DLD1 (cell line): ENCODE results near the gene GARIN5B.

Experiments
- in situ Hi-C: cut with HindIII; loops from 2 replicates; pipeline ENCODE4 v1.10.0; 2017; ENCODE audit warnings: low sequenced_read_pairs

GARIN5B gene

GRCh38 chr19:55372316-55373081, 9.4 kb upstream of the GARIN5B start:
- in situ Hi-C loops: no loop called here

- in situ Hi-C loops: no loop called here
These were observed 7.4 kb upstream of the GARIN5B start, which contains the start of gene IL11 for GRCh38 chr19:55370305-55370988. Gene IL11 (minus strand): TSS chr19:55370463. CDS start chr19:55370310, 153 bp downstream.

- in situ Hi-C loops: no loop called here
These were observed 6.7 kb upstream of the GARIN5B start for GRCh38 chr19:55369653-55370304.

GRCh38 chr19:55368701-55369563, 5.9 kb upstream of the GARIN5B start:
- in situ Hi-C loops: no loop called here

- in situ Hi-C loops: no loop called here
These were observed 5.0 kb upstream of the GARIN5B start for GRCh38 chr19:55368106-55368505.

GRCh38 chr19:55366790-55367189, 3.7 kb upstream of the GARIN5B start:
- in situ Hi-C loops: no loop called here

DNA sequence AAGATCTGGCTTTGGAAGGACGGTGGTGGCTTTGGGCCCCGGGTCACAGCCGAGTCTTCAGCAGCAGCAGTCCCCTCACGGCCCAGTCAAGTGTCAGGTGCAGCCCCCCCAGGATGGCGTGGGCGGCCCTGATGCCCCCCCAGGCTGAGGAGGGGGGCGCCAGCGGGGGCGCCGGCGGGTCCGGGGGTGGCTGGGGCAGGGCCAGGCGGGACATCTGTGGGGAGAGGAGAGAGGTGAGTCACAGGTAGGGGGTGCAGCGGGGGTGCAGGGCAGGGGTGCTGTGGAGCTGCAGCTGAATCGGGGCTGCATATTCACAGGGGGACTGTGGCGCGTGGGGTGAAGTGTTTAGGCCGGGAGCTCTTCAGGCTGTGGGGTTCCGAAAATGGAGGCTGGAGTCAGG, 2.9 kb upstream of the GARIN5B start:
- in situ Hi-C loops: no loop called here

DNA sequence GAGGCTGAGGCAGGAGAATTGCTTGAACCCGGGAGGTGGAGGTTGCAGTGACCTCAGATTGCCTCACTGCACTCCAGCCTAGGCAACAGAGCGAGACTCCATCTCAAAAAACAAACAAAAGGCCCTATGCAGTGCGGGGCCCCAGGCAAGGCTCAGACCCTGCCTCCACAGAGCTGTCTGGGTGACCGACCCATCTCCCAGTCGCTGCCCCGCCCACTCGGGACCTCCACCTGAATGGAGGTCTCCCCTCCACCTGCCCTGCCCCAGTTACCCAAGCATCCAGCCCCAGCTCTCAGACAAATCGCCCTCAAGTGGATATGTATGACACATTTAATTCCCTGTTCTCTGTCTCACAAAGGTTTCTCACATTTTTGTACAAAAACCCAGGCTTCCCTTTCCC, 2.2 kb upstream of the GARIN5B start:
- in situ Hi-C loops: no loop called here

DNA sequence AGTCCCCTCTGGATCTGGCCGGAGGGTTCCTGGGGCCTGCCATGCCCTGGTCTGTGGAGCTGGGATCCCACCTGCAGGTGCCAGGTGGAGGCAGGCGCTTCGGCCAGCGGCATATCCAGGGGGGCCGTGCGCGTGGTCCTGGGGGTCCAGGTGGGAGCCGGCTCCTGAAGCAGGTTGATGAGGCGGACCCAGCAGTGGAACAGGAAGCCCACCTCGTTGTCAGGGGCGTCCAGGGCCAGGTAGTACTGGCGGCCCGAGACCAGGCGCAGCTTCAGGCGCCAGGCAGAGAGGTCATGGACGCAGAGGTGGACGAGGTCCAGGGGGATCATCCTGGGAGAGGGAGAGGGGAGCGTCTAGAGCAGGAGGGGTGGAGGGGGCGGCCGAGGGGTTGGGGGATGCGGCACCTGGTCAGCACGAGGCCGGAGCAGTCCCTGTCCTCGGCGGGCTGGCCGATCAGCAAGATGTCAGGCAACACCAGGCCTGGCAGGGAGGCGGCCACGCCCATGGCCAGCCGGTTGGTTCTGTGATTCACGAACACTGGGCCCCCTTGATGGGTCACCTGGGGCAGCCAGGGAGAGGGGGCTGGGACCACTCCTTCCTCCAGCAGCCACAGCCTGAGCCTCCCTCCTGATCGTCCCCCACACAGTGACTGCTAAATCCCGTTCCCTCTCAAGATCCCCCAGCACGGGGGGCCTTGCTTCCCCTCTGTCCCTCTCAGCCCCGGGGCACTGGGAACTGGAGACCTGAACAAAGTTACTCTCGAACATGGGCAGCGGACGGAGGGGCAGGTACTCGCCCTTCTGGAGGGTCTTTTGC, 678 bp downstream of the GARIN5B start:
- in situ Hi-C loops: no loop called here

DNA sequence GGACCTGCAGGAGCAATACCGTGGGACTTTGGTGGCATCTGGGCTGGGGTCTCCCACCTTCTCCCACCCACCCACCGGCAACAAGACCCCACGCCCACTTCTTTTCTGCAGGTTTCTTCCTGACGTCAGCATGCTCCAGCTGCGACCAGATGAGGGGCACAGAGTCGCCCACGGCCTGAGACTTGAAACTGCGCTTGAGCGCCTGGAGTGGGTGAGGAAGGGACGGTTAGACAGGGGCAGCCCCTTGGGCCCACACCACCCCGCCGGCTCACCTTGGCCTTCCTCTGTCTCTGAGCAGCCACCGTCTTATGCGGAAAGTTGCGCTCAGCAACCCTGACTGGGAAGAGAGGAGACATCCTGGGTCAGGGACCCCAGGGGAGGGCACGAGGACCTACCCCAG, 2.2 kb downstream of the GARIN5B start:
- in situ Hi-C loops: no loop called here

DNA sequence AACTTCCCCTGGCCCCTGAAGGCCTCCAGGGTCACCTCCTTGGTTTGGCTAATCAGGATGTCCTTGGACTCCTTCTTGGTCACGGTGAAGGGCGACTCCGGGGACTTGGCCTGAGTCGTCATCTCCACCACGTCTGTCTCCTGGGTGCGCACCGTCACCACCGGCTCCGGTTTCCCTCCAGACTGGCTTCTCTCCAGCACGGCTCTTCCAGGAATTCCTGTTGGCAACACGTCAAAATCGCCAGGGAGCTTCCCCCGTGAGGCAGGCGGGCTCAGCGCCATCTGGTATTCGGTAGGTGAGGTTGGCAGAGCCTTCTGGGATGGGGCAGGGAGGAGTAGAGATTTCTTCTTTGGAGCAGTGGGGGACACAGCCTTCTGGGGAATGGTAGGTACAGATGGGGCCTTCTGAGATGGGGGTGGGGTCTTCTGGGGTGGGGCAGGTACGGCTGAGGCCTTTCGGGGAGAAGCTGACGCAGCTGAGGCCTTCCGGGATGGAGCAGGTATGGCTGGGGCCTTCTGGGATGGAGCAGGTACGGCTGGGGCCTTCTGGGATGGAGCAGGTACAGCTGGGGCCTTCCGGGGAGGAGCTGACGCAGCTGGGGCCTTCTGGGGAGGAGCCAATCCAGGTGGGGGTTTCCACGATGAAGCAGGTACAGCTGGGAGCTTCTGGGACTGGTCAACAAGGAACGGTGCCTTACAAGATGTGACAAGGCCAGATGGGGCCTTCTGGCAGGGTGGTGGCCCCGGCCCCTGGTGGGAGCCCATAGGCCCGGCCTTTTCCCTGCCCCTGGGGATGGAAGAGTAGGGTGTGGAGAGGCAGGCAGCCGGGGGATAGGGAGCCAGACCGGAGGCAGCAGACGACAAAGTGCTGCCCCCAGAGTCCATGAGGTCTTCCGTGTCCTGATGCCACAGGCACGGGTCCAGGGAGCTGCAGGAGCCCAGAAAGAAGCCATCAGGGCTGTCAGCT, 3.8 kb downstream of the GARIN5B start:
- in situ Hi-C loops: loop anchor here (10.0 kb wide), 1 partner anchor 144 kb away; no protein-coding TSS in a partner anchor

DNA sequence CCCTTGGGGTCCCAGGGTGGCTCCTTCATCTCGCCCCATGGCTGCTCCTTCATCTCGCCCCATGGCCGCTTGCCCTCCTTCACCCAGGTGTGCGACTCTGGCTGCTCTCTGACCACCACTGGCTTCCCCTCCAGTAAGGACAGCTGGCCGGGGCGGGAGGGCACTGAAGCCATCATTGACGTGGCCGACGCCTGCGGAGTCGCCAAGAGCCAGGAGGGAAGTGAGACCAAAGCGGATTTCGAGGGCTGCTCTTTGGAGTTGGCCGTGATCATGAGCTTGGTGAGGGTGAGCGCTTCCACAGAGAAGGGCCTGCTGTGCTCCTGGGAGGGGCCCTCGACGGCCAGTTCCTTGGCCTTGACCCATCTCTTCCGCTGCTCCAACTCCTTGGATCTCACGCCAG, 4.6 kb downstream of the GARIN5B start:
- in situ Hi-C loops: loop anchor here (10.0 kb wide), 1 partner anchor 144 kb away; no protein-coding TSS in a partner anchor

DNA sequence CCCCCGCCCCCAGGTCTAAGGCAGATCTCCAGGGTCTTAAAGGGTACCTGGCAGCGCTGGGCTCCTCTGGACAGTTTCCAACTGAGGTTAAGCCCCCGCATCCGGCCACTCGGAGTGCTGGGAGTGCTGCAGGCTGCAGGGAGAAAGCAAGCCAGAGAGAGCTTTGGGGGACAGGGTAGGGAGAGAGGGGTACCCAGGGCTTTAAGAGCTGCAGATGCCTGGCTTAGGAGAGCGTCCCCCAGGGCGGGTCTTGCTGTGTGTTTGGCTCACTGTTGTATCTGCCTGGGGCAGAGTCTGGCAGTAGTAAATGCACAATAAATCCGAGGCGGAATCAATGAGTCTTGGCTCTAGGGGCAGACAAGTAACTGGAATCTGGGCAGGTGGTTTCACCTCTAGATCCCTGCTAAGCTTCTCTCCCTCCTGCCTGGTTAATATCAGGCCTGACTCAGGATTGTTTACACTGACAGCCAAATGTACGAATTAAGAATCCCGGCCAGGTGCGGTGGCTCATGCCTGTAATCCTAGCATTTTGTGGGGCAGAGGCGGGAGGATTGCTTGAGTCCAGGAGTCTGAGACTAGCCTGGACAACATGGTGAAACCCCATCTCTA, 7.7 kb downstream of the GARIN5B start:
- in situ Hi-C loops: loop anchor here (10.0 kb wide), 1 partner anchor 141 kb away; no protein-coding TSS in a partner anchor

DNA sequence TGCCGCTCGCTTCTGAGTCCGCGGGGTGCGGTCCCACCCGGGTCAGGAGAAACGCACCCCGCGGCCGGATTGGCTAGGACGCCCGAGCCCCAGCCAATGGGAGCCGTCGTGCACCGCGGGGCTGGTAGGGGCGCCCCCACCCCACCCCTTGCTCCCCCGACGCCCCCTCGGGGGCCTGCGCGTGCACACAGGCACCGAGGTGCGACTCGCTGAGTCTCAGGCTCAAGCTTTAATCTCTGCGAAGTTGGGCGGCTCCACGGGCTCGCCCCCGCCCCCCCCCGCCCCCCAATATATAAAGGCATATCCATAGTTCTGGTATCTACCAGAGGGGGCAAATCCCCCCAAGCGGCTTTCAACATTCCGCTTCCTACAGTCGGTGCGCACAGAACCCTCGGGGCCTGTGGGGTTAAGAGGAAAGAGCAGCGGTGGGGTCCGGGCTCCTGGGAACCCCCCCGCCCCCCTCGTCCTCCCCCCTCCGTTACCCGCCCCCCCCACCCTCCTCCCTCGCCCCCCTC, 8.3 kb downstream of the GARIN5B start, which contains the start of gene COX6B2:
Gene COX6B2 (minus strand): TSS at position 22 of the 515 bp plus-strand sequence. CDS start 198 bp downstream, outside the sequence.
- in situ Hi-C loops: loop anchor here (10.0 kb wide), 1 partner anchor 140 kb away; no protein-coding TSS in a partner anchor

DNA sequence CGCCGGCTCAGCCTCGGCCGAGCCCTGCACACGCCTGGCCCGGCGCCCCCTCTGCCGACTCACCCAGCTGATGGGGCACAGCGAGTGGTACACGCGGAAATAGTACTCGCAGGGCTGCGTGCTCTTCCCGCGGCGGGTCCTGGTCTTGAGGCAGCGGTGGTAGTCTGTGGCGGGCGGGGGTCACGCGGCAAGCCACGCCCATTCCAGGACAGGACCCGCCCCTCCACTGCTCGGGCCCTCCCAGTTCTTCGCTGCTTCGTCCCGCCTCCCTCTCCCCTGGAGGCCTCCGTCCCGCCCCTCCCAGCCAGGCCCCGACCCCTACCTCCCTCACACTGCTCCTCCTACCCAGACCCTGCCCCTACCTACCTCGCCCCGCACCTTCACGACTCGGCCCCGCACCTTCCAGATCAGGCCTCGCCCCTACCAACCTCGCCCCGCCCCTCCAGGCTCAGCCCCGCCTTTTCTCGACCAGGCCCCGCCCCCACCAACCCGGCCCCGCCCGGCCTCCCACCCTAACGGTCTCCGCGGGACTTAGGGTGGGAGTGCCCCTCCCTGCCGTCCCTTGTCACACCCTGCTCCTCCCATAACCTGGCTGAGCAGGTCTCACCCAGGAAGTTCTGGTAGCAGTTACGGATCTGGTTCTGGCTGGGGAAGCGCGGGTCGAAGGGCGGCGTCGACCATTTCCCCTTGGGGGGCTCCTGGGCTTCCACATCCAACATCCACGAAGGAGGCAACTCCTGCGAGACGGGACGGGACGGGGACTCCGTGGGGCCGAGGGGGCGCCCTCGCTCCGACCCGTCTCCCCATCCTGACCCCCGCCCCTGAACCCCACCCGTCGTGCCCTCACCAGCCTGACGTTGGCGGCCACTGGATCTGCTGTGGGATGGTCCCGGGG, 9.0 kb downstream of the GARIN5B start:
- in situ Hi-C loops: loop anchor here (10.0 kb wide), 1 partner anchor 139 kb away; no protein-coding TSS in a partner anchor

GRCh38 chr19:55353356-55353802, 9.7 kb downstream of the GARIN5B start:
- in situ Hi-C loops: loop anchor here (10.0 kb wide), 1 partner anchor 139 kb away; no protein-coding TSS in a partner anchor
